T-cell (primary cell): ENCODE data around the gene LRRC3C. TPM values are rescaled to one million over a fixed set of nuclear protein-coding genes. Genes with fewer than 3 reads are reported as not detected.

Experiments
- ATAC-seq, 4 experiments: fragments of 200-7000 bp in 3 of 4; fragments of 150-1000 bp in 1 of 4; cut with Tn5 transposase; replicated peaks in 1 of 4; 1 replicate in 3 of 4; 2 replicates in 1 of 4; pipeline ENCODE4 v1.10.0; 2021; ENCODE audit warnings: moderate library complexity in 3 of 4, mild to moderate bottlenecking in 2 of 4, moderate number of reproducible peaks in 1 of 4
- CTCF ChIA-PET, 2 donors: fragments of 300-600 bp; sonication (Branson Sonifier 250); formaldehyde crosslinking; loops; one replicate each; lab custom pipeline; 2022; ENCODE audit warnings: antibody characterized with exemption in 2 of 2; lab: Charles Lee
- POLR2A ChIA-PET, 2 donors: fragments of 300-600 bp; sonication (Branson Sonifier 250); formaldehyde crosslinking; loops; one replicate each; lab custom pipeline; 2022; ENCODE audit warnings: antibody characterized with exemption in 2 of 2; lab: Charles Lee
- DNase-seq, 35 experiments: peaks; one replicate each; pipeline versions ENCODE4 v3.0.0 to v3.0.0-alpha.2; 2013 to 2023
- H3K27ac ChIP-seq: one replicate; pipeline ENCODE4 v1.5.1; 2013; ENCODE audit warnings: low read length
- H3K27me3 ChIP-seq, 2 experiments: replicated peaks in 1 of 2; 1 replicate in 1 of 2; 2 replicates in 1 of 2; pipeline versions ENCODE4 v1.6.1 to v1.7.0; 2013; ENCODE audit warnings: low read length in 1 of 2, mixed read lengths in 1 of 2; ENCODE audit not compliant: control insufficient read depth in 2 of 2, insufficient read depth in 2 of 2; ENCODE audit errors: extremely low read depth in 1 of 2
- H3K36me3 ChIP-seq, 2 donors: 1 replicate in 1 of 2; 2 replicates in 1 of 2; pipeline versions ENCODE4 v1.6.1 to v1.7.0; 2013; ENCODE audit warnings: low read length in 1 of 2; ENCODE audit not compliant: control insufficient read depth in 2 of 2, insufficient read depth in 1 of 2; ENCODE audit errors: extremely low read depth in 1 of 2
- H3K4me1 ChIP-seq, 2 experiments: 1 replicate in 1 of 2; 2 replicates in 1 of 2; pipeline versions ENCODE4 v1.6.1 to v1.7.0; 2013; ENCODE audit warnings: low read length in 2 of 2, mixed read lengths in 1 of 2; ENCODE audit not compliant: insufficient read depth in 2 of 2, control insufficient read depth in 1 of 2; ENCODE audit errors: extremely low read depth in 1 of 2
- H3K4me3 ChIP-seq, 2 donors: 1 replicate in 1 of 2; 2 replicates in 1 of 2; pipeline versions ENCODE4 v1.5.1 to v1.7.0; 2013; ENCODE audit warnings: mild to moderate bottlenecking in 2 of 2, low read length in 1 of 2, moderate library complexity in 1 of 2; ENCODE audit not compliant: control insufficient read depth in 1 of 2; ENCODE audit errors: extremely low read depth in 1 of 2
- H3K9me3 ChIP-seq: 2 replicates; pipeline ENCODE4 v1.7.0; 2013
- H3K27ac Mint-ChIP-seq, 2 donors: one replicate each; pipeline ENCODE4 v1.8.0; 2020 to 2021; ENCODE audit warnings: mild to moderate bottlenecking in 2 of 2, mixed read lengths in 2 of 2
- H3K27me3 Mint-ChIP-seq, 2 donors: one replicate each; pipeline ENCODE4 v1.8.0; 2021 to 2022; ENCODE audit warnings: mixed read lengths in 2 of 2
- H3K36me3 Mint-ChIP-seq: one replicate; pipeline ENCODE4 v1.8.0; 2021; ENCODE audit warnings: mixed read lengths
- H3K4me1 Mint-ChIP-seq, 3 donors: one replicate each; pipeline ENCODE4 v1.8.0; 2020 to 2022; ENCODE audit warnings: mixed read lengths in 3 of 3, mild to moderate bottlenecking in 1 of 3
- H3K4me3 Mint-ChIP-seq, 3 donors: one replicate each; pipeline ENCODE4 v1.8.0; 2020 to 2022; ENCODE audit warnings: mild to moderate bottlenecking in 3 of 3, mixed read lengths in 3 of 3, moderate library complexity in 3 of 3
- H3K9me3 Mint-ChIP-seq, 3 donors: one replicate each; pipeline ENCODE4 v1.8.0; 2020 to 2022; ENCODE audit warnings: mixed read lengths in 3 of 3
- WGBS: methylation state at CpG from one replicate; pipeline ENCODE4 v1.1.5; 2013; ENCODE audit warnings: missing lambda C conversion rate; ENCODE audit not compliant: insufficient coverage; 5-methylcytosine and 5-hydroxymethylcytosine counted together
- total RNA-seq, 35 experiments: library from RNA in 6 of 35; stranded (reverse) in 6 of 35; fragments of 120-200 nt in 1 of 35; gene quantifications; one replicate each; pipeline versions ENCODE4 v1.2.1 to v1.2.4 and lab custom pipeline; 2013 to 2026

The LRRC3C gene
- total RNA-seq, 5 donors from 2014 or later (not counting 1 experiment from before 2014, with no cell fraction given) = not detected

DNA sequence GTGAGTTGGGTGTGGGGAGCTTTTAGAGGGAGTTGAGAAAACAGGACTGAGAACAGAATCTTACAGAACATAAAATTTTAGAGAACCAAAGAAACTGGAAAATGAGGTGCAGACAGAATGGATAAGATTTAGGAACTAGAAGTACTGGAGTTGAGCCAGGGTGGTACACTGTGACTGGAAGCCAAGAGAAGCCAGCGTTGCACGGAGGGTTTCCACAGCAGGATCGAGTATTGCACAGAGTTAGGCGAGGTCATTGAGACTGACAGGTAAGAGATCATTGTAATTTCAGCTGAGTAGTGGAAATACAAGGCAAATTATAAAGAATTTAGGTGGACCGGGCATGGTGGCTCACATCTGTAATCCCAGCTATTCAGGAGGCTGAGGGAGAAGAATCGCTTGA lies 41.8 kb downstream of the LRRC3C start:
- no peaks in the 10 kb centered on the region for H3K36me3 ChIP-seq
- WGBS = 87% methylated on average over 5 of the region's 6 CpGs
- no peak overlapping the region for H3K27ac ChIP-seq
- Mint-ChIP-seq H3K9me3 (no peaks in the 10 kb centered on the region), H3K27ac (no peak overlapping the region), H3K36me3 (no peaks in the 10 kb centered on the region), H3K27me3 (peaks cover 22 to 23% of the 10 kb centered on the region in 2 donors), H3K4me3 (no peak overlapping the region), H3K4me1 (peaks cover 0 to 16% (median 8%) of the 10 kb centered on the region in 3 donors)
- ATAC-seq (no peak), DNase-seq (no peak)
- ChIA-PET CTCF (interaction anchor here in 1 of 2 donors (1.1 to 1.5 kb wide), 2 partner anchors 10 to 11 kb away, joined by 3 to 6 read pairs; no protein-coding TSS in a partner anchor), POLR2A (no interaction called here)
- no peaks in the 10 kb centered on the region for H3K9me3 ChIP-seq
- peaks cover 0 to 28% of the 10 kb centered on the region in 2 experiments for H3K4me1 ChIP-seq
- no peak overlapping the region for H3K4me3 ChIP-seq
- H3K27me3 ChIP-seq = peaks cover 0 to 11% of the 10 kb centered on the region in 2 experiments

- H3K4me1 Mint-ChIP-seq = peaks cover 0 to 13% (median 3%) of the 10 kb centered on the region in 3 donors
- 77% methylated on average over 2 of the region's 7 CpGs for WGBS
- ATAC-seq (no peak), DNase-seq (no peak)
- CTCF ChIA-PET = interaction anchor here in 1 of 2 donors (1.5 kb wide), 1 partner anchor 12 kb away, joined by 3 read pairs; no protein-coding TSS in a partner anchor
- no peaks in the 10 kb centered on the region for H3K9me3 Mint-ChIP-seq
- H3K4me1 ChIP-seq = peaks cover 0 to 28% of the 10 kb centered on the region in 2 experiments
- POLR2A ChIA-PET = no interaction called here
- H3K36me3 Mint-ChIP-seq = no peaks in the 10 kb centered on the region
- H3K27ac ChIP-seq = no peak overlapping the region
- H3K27me3 Mint-ChIP-seq = peaks cover 22 to 23% of the 10 kb centered on the region in 2 donors
- H3K27me3 ChIP-seq = peaks cover 0 to 12% of the 10 kb centered on the region in 2 experiments
- no peak overlapping the region for H3K4me3 ChIP-seq
- H3K9me3 ChIP-seq = no peaks in the 10 kb centered on the region
- H3K36me3 ChIP-seq = no peaks in the 10 kb centered on the region
- H3K27ac Mint-ChIP-seq = no peak overlapping the region
- H3K4me3 Mint-ChIP-seq = no peak overlapping the region
These were observed 42.7 kb downstream of the LRRC3C start for GRCh38 chr17:39970157-39970692.

GRCh38 chr17:39971076-39971603 lies 43.6 kb downstream of the LRRC3C start:
- Mint-ChIP-seq H3K4me3 (no peak overlapping the region), H3K27me3 (peaks cover 22 to 23% of the 10 kb centered on the region in 2 donors), H3K4me1 (peaks cover 0 to 13% (median 0%) of the 10 kb centered on the region in 3 donors), H3K36me3 (no peaks in the 10 kb centered on the region), H3K27ac (peak overlapping the region in 1 of 2 donors; percentile 37), H3K9me3 (no peaks in the 10 kb centered on the region)
- Histone ChIP-seq H3K4me1 (peaks cover 0 to 24% of the 10 kb centered on the region in 2 experiments), H3K4me3 (no peak overlapping the region), H3K9me3 (no peaks in the 10 kb centered on the region), H3K27ac (no peak overlapping the region), H3K27me3 (peaks cover 0 to 12% of the 10 kb centered on the region in 2 experiments), H3K36me3 (no peaks in the 10 kb centered on the region)
- ChIA-PET CTCF (no interaction called here), POLR2A (no interaction called here)
- ATAC-seq (no peak), DNase-seq (no peak)
- WGBS = 85% methylated on average over 2 of the region's 4 CpGs

DNA sequence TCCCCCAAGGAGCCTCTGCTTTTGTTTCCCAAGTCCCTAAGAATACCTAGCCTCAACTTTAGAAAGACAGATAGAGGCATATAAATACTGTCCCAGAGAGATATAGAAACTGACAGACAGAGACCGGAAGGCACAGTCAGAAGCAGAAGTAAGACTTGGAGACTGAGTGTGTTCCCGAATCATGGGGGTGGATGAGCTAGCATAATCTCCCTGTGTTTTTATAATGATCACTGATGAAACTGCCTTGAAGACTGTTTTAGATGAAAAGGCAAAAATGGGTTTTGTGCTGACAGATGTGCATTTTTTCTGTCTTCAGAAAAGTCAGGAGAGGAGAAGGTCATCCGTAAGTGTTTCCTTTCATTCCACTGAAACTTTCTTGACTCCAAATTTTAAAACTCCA lies 44.7 kb downstream of the LRRC3C start:
- DNase-seq (no peak), ATAC-seq (no peak)
- H3K27ac ChIP-seq = no peak overlapping the region
- Mint-ChIP-seq H3K4me3 (no peak overlapping the region), H3K27ac (no peak overlapping the region), H3K27me3 (peaks cover 22 to 23% of the 10 kb centered on the region in 2 donors), H3K4me1 (peaks cover 0 to 5% (median 0%) of the 10 kb centered on the region in 3 donors), H3K9me3 (no peaks in the 10 kb centered on the region), H3K36me3 (no peaks in the 10 kb centered on the region)
- H3K36me3 ChIP-seq = no peaks in the 10 kb centered on the region
- peaks cover 0 to 12% of the 10 kb centered on the region in 2 experiments for H3K4me1 ChIP-seq
- H3K27me3 ChIP-seq = peaks cover 0 to 16% of the 10 kb centered on the region in 2 experiments
- 47% methylated on average over 2 of the region's 3 CpGs for WGBS
- no peaks in the 10 kb centered on the region for H3K9me3 ChIP-seq
- H3K4me3 ChIP-seq = no peak overlapping the region
- ChIA-PET POLR2A (no interaction called here), CTCF (no interaction called here)

DNA sequence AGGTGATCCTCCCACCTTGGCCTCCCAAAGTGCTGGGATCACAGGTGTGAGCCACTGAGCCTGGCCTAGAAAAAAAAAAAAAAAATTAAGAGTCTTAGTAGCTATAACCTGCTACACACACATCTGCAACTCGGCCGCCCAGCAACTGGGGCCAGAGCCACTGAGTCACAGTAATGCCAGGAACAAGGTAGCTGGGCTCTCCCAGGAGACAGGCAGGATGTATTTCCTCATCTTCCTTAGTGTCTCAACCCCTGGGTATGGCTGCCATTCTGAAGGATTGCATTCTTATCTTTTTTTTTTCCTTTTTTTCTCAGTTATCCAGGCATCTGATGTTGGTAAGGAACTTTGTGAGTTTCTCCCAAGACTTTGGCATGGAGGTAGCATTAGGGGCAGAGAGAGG lies 46.0 kb downstream of the LRRC3C start:
- no peaks in the 10 kb centered on the region for H3K36me3 Mint-ChIP-seq
- H3K4me3 ChIP-seq = no peak overlapping the region
- H3K27ac Mint-ChIP-seq = no peak overlapping the region
- H3K9me3 ChIP-seq = no peaks in the 10 kb centered on the region
- H3K27ac ChIP-seq = no peak overlapping the region
- peaks cover 22 to 23% of the 10 kb centered on the region in 2 donors for H3K27me3 Mint-ChIP-seq
- no peaks in the 10 kb centered on the region for H3K36me3 ChIP-seq
- CTCF ChIA-PET = interaction anchor here (0.7 to 0.9 kb wide), 3 partner anchors 354 to 421 kb away, joined by 3 to 5 read pairs (median 5); no protein-coding TSS in a partner anchor
- DNase-seq (no peak), ATAC-seq (no peak)
- no CpG with 5 or more reads among the region's 2 CpGs for WGBS
- peaks cover 0 to 3% (median 0%) of the 10 kb centered on the region in 3 donors for H3K4me1 Mint-ChIP-seq
- POLR2A ChIA-PET = interaction anchor here in 1 of 2 donors (0.6 kb wide), 1 partner anchor 25 kb away, joined by 4 read pairs; no protein-coding TSS in a partner anchor
- peaks cover 0 to 16% of the 10 kb centered on the region in 2 experiments for H3K27me3 ChIP-seq
- H3K4me3 Mint-ChIP-seq = no peak overlapping the region
- no peaks in the 10 kb centered on the region for H3K9me3 Mint-ChIP-seq
- H3K4me1 ChIP-seq = peaks cover 0 to under 1% of the 10 kb centered on the region in 2 experiments

DNA sequence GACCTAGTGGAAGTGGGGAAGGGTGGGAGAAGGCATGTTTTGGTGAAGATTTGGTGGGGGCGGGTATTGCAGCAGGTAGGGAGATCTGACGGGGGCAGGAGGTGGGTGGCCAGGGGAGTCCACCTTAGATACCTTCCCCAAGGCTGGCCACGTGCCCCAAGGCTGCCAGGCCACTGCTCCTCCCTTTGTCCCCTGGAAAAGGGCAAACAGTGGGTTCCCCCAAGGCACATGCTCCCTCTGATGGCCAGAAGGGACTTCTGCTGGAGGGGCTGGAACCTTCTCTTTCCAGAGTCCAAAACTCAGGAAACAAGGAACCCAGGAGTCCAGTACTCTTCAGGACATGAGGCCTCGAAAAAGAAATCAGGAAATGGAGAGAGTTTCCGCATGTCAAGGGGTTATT lies 46.9 kb downstream of the LRRC3C start:
- Histone ChIP-seq H3K4me3 (no peak overlapping the region), H3K27ac (no peak overlapping the region), H3K36me3 (no peaks in the 10 kb centered on the region), H3K4me1 (no peaks in the 10 kb centered on the region), H3K9me3 (no peaks in the 10 kb centered on the region), H3K27me3 (peaks cover 0 to 20% of the 10 kb centered on the region in 2 experiments)
- DNase-seq (no peak), ATAC-seq (no peak)
- no peak overlapping the region for H3K4me3 Mint-ChIP-seq
- WGBS = 40% methylated on average over 2 of the region's 5 CpGs
- H3K36me3 Mint-ChIP-seq = no peaks in the 10 kb centered on the region
- no peak overlapping the region for H3K27ac Mint-ChIP-seq
- peaks cover 0 to 3% (median 3%) of the 10 kb centered on the region in 3 donors for H3K4me1 Mint-ChIP-seq
- ChIA-PET POLR2A (interaction anchor here in 1 of 2 donors (0.6 to 1.0 kb wide), 2 partner anchors 12 to 20 kb away, joined by 11 to 14 read pairs; no protein-coding TSS in a partner anchor), CTCF (interaction anchor here (0.6 to 0.7 kb wide), 4 partner anchors 91 to 1416 kb away, joined by 3 to 9 read pairs (median 3); no protein-coding TSS in a partner anchor)
- peaks cover 22 to 23% of the 10 kb centered on the region in 2 donors for H3K27me3 Mint-ChIP-seq
- H3K9me3 Mint-ChIP-seq = no peaks in the 10 kb centered on the region
